HTR-8/SVneo (cell line): ENCODE results near the gene CCN6.
"Not testable (repeated sequence)": the region's sequence is repeated elsewhere in the genome, so short reads cannot be mapped to it uniquely, and the experiment has no call there.

Source experiments
- DNase-seq: peaks from one replicate; pipeline ENCODE4 v3.0.0; 2011; ENCODE audit warnings: low spot score, mixed read lengths; ENCODE audit not compliant: insufficient read length
- FAIRE-seq: peaks from 2 replicates; lab custom pipeline; 2011; peaks lifted over from hg19 to GRCh38; lab: Jason Lieb, UNC

The CCN6 gene

DNA sequence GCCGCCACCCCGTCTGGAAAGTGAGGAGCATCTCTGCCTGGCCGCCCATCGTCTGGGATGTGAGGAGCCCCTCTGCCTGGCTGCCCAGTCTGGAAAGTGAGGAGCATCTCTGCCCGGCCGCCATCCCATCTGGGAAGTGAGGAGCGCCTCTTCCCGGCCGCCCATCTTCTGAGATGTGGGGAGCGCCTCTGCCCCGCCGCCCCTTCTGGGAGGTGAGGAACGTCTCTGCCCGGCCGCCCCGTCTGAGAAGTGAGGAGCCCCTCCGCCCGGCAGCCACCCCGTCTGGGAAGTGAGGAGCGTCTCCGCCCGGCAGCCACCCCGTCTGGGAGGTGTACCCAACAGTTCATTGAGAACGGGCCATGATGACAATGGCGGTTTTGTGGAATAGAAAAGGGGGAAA lies 6.4 kb upstream of the CCN6 start:
- not testable (repeated sequence) for FAIRE-seq, DNase-seq

DNA sequence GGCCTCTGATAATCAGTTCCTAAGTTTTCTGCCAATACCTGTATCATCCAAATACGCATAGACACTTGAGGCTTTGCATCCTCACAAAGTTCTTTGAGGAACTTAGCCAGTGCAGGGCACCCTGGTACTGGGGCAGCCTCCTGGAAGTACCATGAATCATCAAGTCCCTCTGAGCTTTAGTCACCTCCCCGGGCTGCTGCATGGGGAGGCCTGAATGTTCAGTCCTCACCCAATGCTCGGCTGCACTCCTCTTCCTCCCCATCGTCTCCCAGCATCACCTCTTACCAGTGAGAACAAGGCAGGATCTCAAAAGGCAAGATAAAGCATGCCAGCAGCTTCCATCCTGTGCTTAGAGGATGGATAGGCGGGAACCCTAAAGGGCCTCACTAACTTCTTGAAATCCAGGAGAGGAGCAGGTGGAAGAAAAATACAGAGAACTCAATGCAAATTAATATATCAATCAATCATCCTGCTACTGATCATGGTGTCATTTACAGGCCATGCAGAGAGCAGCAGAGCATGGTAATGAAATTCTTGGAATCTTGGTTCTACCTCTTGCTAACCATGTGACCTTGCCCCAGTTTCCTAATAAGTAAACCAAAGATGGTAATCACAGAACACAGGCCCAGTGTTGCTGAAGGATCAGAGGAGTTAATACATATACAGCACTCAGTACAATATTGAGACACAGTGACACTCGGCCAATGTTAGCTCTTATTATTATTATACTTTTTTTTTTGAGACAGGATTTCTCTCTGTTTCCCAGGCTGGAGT lies 4.7 kb upstream of the CCN6 start:
- DNase-seq (no peak), FAIRE-seq (no peak)

DNA sequence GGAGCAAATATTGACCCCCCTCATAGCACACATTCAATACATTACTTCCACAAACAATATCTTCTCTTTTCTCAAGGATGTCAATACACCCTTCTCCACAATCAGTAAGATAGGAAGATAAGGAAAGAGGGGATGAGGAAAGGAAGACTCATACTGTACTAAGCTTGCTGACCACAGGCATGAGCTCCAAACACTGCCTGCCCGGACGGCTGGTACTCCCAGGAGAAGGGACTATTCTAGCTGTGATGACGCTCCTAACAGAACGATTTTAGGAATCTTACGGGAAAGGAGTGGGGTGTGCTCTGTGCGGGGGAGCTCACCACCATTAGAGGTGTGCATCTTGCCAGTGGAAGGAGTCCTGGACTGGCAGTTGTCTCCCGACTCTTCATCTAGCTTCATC lies 3.9 kb upstream of the CCN6 start:
- DNase-seq (no peak), FAIRE-seq (no peak)

DNA sequence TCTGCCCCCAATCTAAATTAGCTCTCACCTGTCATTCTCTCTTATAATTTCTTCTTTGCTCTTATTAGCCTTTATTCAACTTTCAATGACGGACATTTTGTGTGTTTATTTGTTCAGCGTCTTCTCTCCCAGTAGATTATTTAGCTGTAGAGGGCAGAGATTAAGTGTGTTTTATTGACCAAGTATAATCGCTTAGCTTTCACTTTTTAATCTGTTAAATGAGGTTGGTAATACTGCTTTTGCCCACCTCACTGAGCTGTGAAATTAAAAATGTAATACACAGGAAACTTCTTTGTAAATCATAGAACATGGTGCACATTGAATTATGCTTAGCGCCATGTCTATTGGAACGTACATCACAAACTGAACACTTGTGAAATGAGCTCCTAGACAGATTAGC lies 3.5 kb upstream of the CCN6 start:
- no peak for DNase-seq
- no peak for FAIRE-seq

DNA sequence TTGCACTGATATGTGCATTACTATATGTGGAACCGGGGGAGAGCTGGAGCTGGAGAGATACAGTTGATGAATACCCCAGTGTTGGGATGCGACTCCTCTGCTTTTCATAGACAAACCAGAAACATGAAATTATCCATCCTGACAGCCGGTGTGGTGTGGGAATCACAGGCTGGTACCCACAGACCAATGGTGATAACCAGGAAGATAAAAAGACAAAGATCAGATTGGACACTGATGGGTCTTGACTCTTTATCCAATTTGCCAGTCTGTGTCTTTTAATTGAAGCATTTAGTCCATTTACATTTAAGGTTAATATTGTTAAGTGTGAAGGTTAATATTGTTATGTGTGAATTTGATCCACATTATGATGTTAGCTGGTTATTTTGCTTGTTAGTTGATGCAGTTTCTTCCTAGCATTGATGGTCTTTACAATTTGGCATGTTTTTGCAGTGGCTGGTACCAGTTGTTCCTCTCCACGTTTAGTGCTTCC lies 2.6 kb upstream of the CCN6 start:
- FAIRE-seq, DNase-seq: not testable (repeated sequence)

DNA sequence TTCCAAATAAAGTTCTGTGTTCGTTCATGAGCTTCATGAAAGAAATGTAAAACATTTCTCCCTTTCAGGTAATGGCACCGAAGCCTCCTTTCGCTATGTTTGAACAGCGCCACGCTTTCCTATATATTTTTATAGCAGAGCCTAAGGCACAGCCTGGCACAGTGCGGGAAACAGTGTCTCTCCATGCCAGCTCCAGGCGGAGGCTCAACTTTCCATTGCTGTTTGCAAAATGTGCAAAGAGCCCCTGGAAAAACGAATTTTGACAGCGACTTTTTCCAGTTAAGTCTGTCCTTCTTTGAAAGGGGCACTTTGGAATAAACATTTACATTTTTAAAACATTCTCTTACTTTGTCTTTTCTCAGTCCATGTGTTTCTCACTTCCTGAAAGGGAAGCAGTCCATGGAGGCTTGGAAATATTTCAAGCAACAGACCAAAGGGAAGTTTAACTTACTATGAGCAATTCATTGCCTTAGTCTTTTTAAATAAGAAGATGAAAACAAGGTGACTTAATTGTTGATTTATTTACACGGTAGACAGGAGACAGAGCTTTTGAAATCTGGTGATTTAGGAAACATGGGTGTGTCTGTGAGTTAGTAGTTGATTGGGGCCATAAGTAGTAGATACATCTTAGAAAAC lies 769 bp downstream of the CCN6 start:
- no peak for DNase-seq
- FAIRE-seq: no peak

DNA sequence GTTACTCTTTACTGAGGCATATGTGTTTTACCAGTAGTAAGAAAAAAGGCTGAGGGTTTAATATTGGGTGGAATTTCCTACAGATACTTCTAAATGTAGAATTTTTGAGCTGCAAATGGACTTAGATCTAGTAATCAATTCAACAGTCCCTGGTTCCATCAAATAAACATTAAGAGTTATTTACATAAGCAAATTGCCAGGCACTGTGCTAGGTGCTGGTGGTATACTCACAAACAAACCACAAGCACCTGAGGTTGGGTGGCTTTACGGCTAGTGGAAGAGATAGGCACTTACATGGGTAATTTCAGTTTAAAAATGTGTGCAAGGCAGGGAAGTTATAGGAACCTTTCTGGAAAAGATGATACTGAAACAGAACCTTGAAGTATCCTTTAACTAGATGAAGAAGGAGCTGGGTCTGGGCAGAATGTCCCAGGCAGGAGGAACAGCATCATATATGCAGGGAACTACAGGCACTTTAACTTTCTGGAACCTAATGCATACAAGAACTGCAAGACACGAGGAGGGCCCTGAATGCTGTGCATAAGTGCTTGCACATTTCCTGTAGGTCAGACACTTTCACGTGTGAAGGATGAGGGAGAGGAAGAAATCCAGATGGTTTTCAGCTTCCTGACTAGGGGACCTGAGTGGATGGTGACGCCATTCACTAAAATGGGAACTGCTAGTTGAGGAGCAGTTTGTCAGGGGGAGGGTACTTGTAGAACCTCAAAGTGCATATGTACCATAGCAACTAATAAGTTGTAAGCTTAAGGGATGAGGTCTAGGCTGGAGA lies 4.5 kb downstream of the CCN6 start:
- FAIRE-seq (no peak), DNase-seq (no peak)

DNA sequence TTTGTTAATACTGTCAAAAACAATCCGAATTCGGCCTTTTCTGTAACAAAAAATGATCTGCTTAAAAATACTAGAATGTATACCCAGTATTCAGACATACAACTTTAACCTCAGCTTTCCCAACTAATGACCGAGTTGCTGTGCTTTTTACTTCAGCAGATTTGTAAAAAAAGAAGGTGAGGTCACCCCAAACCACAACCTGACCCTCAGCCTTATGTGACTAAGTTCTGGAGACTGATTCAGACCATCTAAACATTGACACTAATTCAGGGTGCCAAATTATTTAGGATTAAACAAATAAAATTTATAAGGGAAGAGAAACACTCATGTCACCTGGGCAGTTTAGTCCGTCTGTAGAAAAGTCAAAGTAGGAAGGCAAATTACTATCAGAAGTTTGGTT lies 7.7 kb downstream of the CCN6 start:
- FAIRE-seq (no peak), DNase-seq (no peak)

DNA sequence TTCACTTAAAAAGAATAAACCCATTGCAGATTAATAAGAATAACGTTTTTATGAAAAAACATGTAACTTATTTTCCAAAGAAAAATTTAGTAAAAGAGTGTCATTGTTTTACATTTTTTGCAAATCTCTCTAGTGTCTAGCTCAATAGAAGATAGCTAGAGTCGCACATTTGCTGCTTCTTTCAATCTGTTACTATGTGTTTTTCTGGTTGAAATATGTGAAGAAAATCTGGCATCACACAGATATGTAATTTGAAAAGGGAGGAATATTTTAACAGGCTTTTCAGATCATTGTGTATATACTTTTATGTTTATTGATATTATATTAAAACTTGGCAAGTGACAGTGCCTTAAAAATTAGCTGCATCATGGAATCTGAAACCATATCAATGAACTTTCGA lies 9.1 kb downstream of the CCN6 start:
- DNase-seq (no peak), FAIRE-seq (no peak)

DNA sequence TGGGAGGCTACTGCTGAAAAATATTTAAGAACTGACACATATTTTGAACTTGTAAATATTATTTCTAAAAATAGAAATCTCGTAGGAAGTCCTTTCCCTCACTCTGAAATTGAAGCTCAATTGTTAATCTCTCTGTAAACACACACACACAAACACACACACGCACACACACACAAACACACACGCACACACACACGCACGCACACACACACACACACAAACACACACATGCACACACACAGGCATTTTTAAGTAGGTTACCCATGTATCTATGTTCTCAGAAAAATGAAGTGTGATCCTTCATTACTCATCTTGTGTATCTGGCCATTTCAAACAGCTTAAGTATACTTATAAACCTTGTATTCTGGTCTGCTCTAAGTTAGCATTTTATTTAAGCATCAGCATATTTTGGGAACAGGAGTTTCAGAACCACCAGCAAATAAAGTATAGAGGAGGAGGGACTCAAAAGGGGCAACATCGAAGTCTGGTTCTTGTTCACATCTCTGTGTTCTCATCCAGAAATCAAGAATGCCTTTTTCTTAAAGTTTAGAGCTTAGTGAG lies 11.6 kb downstream of the CCN6 start:
- DNase-seq (no peak), FAIRE-seq (peak; percentile 38)

DNA sequence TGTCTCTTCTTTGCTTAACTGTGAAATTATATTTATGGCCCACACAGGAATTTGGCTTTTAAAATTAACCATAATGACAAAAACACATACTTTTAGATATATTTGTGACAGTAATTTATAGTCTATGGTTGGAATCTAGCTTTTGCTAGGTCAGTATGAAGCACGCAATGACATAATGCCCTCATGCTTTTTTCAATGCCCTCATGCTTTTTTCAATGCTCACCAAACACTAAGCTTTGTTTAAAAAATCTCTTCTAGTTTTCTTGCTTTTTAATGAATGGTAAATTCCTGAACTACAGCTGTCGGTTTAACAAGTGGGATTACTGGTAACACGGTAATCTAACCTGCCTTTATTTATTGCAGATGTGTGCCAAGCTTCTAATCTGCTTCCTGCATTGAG lies 12.7 kb downstream of the CCN6 start:
- DNase-seq (no peak), FAIRE-seq (no peak)

DNA sequence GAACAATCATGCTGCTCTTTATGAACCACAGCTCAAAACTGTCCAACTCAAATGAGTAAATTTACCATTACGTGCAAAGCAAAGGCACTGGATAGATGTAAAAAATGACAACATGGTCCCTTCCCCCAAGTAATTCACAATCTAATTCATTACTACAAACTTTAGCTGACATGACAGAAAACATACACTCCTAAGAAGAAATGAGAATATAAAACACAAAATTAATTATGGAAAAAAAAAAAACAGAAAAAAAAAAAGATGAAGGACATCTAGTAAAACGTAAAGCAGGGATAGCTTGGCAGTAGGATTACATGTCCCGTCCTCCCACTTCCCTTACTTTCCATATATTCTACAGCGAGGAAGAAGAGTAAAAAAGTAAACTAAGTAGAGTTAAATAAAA lies 27.7 kb downstream of the CCN6 start:
- no peak for DNase-seq
- no peak for FAIRE-seq

DNA sequence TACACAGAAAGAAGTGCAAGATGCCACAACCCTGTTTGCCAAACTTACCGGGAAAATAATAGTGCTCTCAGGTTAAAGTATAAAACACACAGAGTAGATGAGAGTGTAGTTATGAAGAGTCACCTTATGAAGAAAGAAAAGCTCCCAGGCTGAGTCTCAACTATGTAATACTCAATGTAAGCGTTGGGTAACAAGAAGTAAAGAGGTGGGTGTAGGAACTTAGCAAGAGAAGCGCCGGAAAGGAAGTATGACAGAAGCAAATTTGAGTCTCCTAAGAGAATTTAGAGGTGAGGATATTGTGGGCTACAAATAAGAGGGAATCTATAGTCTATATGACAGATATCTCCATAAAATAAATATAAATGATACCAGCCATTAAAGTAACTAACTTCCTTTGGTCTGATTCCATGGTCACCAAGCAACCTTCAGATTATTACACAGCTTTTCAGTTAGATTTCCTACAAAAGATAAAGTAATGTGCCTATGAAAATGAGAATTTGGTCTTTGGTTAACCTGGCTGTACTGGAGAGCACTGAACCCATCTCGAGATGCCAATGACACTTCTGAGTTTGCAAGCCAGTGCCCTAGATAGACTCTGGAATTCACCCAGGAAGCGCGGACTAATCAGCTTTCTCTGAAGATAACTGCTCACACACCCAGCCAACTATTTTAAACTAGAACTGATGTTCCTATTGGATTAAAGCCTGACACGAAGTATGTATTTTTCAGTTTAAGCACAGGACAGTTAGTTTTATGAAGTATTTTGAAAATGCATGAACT lies 31.6 kb downstream of the CCN6 start:
- DNase-seq (no peak), FAIRE-seq (no peak)

DNA sequence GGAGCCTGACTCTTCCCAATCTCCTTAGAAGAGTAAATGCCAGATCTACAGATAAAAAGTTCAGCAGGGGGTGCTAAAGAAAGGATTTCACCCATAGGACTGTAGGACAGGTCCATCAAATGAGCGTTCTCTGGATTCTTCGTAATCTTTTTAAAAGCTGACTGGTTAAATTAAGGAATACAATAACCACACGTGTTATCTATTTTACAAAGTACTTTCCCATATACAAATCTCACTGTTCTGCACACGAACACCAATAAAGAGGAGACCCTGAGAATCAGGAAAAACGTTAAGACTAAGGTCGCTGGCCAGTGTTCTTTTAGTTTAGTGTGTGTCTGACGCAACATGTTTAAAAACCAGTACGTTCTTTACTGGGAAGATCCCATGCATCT lies 32.8 kb downstream of the CCN6 start:
- no peak for FAIRE-seq
- DNase-seq: peak; percentile 45

DNA sequence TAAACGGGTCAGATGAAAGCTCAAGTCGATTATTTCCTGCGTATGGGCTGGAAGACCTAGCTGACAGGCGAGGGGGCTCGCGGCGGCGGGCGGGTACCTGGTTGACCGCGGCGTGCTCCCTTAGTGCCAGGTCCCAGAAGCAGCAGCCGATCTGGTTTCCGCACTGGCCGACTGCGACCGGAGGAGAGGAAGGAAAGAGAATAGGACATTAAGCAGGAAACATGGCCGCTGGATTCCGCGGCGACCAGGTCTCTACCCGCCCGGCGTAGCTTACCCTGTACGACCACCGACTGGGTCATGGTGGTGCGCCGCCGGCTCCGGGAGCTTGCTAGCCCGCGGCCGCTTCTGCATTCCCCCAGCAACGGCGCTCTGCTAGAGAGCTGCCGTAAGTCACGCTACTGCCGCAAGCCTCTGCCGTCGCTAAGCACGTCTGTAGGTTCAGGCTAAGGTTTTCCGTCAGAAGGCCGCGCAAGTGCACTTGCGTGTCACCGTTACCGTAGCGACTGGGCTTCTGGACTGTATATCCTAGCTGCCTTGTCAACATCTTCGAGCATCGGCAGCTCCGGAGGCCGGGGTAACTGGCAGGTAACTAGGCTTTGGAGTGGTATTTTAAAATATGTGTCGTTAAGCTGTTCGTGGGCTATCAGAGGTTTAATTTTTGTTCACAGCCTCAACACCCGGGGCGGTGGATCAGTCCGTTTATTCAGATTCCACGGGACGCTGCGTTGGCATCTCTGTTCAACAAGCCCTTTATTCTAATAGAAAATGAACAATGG lies 33.4 kb downstream of the CCN6 start, which contains the start of the genes FAM229B and TUBE1:
Gene FAM229B (plus strand): TSS at position 456 of the 776 bp plus-strand sequence. CDS start 11,693 bp downstream, outside the sequence.
Gene TUBE1 (minus strand): TSS at position 347 of the 776 bp plus-strand sequence. CDS start 48 bp downstream, at position 299.
- peak; percentile 86 for DNase-seq
- FAIRE-seq: peak; percentile 88

DNA sequence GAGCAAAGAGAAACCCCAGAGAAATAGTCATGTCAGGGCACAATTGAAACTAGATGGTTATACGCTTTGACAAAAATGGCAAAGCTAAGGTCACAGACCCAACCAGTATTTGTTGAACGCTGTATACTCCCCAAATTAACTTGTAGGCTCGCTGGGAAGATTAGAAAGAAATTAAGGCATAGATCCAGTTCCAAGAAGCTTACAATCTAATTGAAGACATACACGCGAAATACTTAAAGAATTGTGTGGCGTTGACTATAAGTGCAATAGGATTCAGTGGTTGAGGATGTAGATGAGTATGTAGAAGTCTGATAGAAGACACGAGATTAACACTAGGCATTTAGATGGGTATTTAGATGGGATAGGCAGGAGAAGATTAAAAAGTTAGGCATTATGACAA lies 34.0 kb downstream of the CCN6 start:
- peak; percentile 2 for DNase-seq
- no peak for FAIRE-seq

DNA sequence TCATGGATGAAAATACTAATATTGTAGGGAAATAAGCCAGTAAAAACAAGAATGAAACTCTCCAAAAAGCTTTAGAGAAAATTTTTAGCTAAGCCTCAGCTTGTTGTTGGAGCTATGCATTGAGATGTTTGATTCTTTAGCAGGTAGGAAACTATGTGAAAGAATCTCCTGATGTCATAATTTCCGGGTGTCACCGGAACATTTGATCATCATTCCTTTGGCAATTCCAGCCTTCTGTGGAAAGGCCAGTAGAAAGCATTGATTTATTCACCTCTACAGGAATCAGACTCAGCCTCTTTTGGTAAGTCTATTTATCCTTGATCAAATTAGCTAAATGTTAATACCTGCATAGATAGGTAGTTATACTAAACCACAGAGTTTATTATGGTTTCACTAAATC lies 43.0 kb downstream of the CCN6 start:
- FAIRE-seq: no peak

DNA sequence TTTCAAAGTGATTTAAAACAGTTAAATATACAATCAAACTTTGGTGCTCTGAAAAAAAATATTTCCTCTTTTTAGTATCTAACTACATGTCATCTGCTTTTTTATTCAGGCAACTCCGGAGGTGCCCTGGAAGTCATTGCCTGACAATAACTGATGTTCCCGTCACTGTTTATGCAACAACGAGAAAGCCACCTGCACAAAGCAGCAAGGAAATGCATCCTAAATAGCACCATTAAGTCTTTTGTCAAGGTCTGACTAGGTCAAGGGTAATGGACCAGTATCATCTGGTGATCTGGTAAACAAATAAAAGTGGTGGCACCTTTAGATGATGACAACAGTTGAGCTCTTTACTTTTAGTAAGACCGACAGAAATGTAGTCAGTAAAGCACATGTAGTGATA lies 46.7 kb downstream of the CCN6 start:
- FAIRE-seq: no peak
- no peak for DNase-seq

More for the DNA sequence above, 43.0 kb downstream of the CCN6 start:
- no peak for DNase-seq

DNA sequence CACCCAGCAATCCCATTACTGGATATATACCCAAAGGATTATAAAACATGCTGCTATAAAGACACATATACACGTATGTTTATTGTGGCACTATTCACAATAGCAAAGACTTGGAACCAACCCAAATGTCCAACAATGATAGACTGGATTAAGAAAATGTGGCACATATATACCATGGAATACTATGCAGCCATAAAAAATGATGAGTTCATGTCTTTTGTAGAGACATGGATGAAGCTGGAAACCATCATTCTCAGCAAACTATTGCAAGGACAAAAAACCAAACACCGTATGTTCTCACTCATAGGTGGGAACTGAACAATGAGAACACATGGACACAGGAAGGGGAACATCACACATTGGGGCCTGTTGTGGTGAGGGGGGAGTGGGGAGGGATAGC lies 52.1 kb downstream of the CCN6 start:
- FAIRE-seq, DNase-seq: not testable (repeated sequence)
